ENCODE results near the gene RPL29.
"Not testable (repeated sequence)": the region's sequence is repeated elsewhere in the genome, so short reads cannot be mapped to it uniquely, and the experiment has no call there.

Gene RPL29

GRCh38 chr3:51995346-51996163 is at the start of gene RPL29:
Gene RPL29 (minus strand): TSS chr3:51995895. CDS start chr3:51995461, 434 bp downstream.
- DNase-seq (ENCODE audit: low spot score), result peak; percentile 95

GRCh38 chr3:52044869-52045619 is 49.3 kb upstream of the RPL29 start:
- DNase-seq (ENCODE audit: low spot score), result no peak

- no peak for DNase-seq (ENCODE audit: low spot score)
Measured at GRCh38 chr3:52043750-52044149, 48.1 kb upstream of the RPL29 start.

- DNase-seq (ENCODE audit: low spot score), result not testable (repeated sequence)
Measured at GRCh38 chr3:52043039-52043438, 47.3 kb upstream of the RPL29 start.

- DNase-seq (ENCODE audit: low spot score), result no peak
Measured at GRCh38 chr3:52041118-52041731, 45.5 kb upstream of the RPL29 start.

GRCh38 chr3:52040600-52040999 is 44.9 kb upstream of the RPL29 start:
- no peak for DNase-seq (ENCODE audit: low spot score)

GRCh38 chr3:52039846-52040245 is 44.2 kb upstream of the RPL29 start:
- no peak for DNase-seq (ENCODE audit: low spot score)

GRCh38 chr3:52039426-52039825 is 43.7 kb upstream of the RPL29 start:
- no peak for DNase-seq (ENCODE audit: low spot score)

- no peak for DNase-seq (ENCODE audit: low spot score)
Measured at GRCh38 chr3:52038227-52038626, 42.5 kb upstream of the RPL29 start.

GRCh38 chr3:52037291-52037690 is 41.6 kb upstream of the RPL29 start:
- no peak for DNase-seq (ENCODE audit: low spot score)

- DNase-seq (ENCODE audit: low spot score), result no peak
Measured at GRCh38 chr3:52036829-52037228, 41.1 kb upstream of the RPL29 start.

GRCh38 chr3:52036222-52036694 is 40.6 kb upstream of the RPL29 start:
- no peak for DNase-seq (ENCODE audit: low spot score)

GRCh38 chr3:52034651-52035050 is 39.0 kb upstream of the RPL29 start:
- no peak for DNase-seq (ENCODE audit: low spot score)

- no peak for DNase-seq (ENCODE audit: low spot score)
Measured at GRCh38 chr3:52034212-52034611, 38.5 kb upstream of the RPL29 start.

GRCh38 chr3:52033748-52034147 is 38.1 kb upstream of the RPL29 start:
- DNase-seq (ENCODE audit: low spot score), result not testable (repeated sequence)

- DNase-seq (ENCODE audit: low spot score), result no peak
Measured at GRCh38 chr3:52032702-52033408, 37.2 kb upstream of the RPL29 start.

GRCh38 chr3:52031896-52032295 is 36.2 kb upstream of the RPL29 start:
- no peak for DNase-seq (ENCODE audit: low spot score)

GRCh38 chr3:52030714-52031310 is 35.1 kb upstream of the RPL29 start:
- no peak for DNase-seq (ENCODE audit: low spot score)

- no peak for DNase-seq (ENCODE audit: low spot score)
Measured at GRCh38 chr3:52029535-52029934, 33.8 kb upstream of the RPL29 start.

GRCh38 chr3:52029053-52029452 is 33.4 kb upstream of the RPL29 start:
- DNase-seq (ENCODE audit: low spot score), result no peak

- DNase-seq (ENCODE audit: low spot score), result peak; percentile 38
Measured at GRCh38 chr3:52028572-52028971, 32.9 kb upstream of the RPL29 start.

- DNase-seq (ENCODE audit: low spot score), result no peak
Measured at GRCh38 chr3:52026041-52026440, 30.3 kb upstream of the RPL29 start.

All from GM03348 (cell line).